KOPT-K1 (cell line): ENCODE results near the gene IFRD1.

Experiments
- H3K27ac ChIP-seq: fragments of 200-600 bp; sonication (generic); 2 replicates; pipeline ENCODE4 v1.5.1; 2016; ENCODE audit warnings: antibody characterized with exemption, mild to moderate bottlenecking, low read depth, low read length; ENCODE audit not compliant: poor library complexity, severe bottlenecking
- H3K36me3 ChIP-seq: fragments of 200-600 bp; sonication (generic); 2 replicates; pipeline ENCODE4 v1.5.1; 2017; ENCODE audit warnings: antibody characterized with exemption, mild to moderate bottlenecking, low read length, moderate library complexity; ENCODE audit not compliant: insufficient read depth
- H3K9me3 ChIP-seq: fragments of 200-600 bp; sonication (generic); 2 replicates; pipeline ENCODE4 v1.5.1; 2017; ENCODE audit warnings: antibody characterized with exemption, low read length, mild to moderate bottlenecking; ENCODE audit not compliant: insufficient read depth, poor library complexity, severe bottlenecking

Gene IFRD1

DNA sequence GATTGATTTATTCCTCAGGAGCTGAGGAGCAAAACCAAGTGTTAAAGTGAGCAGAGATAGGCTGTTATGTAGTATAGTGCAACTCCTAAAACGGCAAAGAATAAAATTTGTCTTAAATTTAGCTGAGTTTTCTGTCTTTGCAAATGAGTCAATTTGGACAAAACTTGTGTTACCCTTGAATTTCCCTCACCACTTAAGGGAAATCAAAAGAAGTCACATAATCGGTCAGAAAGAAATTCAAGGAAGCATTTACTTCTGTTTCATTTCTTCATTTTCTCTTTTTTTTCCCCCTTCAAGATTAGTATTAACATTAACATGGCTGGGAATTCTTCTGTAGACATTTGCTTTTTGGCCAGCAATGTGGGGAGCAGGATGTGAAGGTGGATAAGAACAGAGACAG is 44.4 kb downstream of the IFRD1 start:
- Histone ChIP-seq H3K36me3 (no peaks in the 10 kb centered on the region), H3K27ac (no peak overlapping the region), H3K9me3 (no peaks in the 10 kb centered on the region)

DNA sequence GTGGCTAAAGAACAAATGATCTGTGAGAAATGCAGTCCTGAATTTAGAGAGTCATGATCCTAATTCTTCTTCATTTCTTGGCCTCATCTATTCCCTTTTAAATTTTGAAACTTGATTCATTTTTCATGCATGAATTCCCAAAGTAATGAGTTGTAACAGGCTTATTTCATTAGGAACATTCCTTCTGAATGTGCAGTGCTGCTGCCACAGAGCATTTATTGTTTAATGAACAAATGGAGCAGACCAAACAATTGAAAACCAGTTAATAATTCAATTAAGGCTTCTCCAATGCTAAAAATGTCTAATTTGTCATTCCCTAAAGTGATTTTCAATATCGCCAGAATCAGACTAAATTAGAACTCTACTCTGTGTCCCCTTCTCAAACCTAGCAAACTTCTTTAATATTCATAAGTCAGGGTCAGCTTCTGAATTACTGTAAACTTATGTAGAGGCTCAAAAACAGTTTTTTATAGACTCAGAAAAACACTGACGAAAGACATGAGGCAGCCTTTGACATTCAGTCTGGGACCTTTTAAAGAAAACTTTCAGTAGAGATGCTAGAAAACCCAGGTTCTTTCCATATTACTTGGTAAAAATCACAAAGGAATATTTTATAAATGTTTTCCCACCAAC is 45.0 kb downstream of the IFRD1 start:
- Histone ChIP-seq H3K9me3 (no peaks in the 10 kb centered on the region), H3K27ac (no peak overlapping the region), H3K36me3 (no peaks in the 10 kb centered on the region)

DNA sequence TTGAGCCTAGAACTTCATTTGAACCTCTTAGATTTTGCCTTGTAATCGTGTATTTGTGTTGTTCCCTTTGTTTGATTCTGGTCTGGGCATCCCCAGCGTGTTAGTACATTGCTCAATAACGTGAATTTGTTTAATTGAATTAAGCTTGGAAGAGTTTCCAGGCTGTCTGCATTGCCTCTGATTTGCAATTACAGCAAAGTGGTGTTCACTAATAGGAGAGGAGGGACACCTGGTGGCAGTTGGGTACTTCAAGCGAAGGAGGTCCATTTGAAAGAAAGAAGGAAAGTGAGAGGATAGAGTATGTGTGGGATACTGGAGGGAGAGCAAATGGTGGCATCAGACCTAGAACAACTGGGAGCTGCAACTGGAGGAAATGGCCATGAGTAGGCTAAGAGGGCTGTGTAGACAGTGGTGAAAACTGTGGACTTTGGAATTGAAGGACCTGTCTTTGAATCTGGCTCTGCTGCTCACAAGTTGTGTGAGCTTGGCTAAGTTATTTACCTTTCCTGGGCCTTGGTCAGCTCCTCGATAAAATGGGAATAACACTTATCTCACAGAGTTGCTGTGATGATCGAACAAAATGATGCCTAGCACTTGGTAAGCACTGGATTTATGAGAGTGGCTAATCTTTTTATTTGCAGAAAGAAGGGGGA is 45.7 kb downstream of the IFRD1 start:
- no peak overlapping the region for H3K27ac ChIP-seq
- no peaks in the 10 kb centered on the region for H3K36me3 ChIP-seq
- H3K9me3 ChIP-seq: no peaks in the 10 kb centered on the region

- no peaks in the 10 kb centered on the region for H3K9me3 ChIP-seq
Observed at GRCh38 chr7:112497481-112497880, 47.2 kb downstream of the IFRD1 start.

DNA sequence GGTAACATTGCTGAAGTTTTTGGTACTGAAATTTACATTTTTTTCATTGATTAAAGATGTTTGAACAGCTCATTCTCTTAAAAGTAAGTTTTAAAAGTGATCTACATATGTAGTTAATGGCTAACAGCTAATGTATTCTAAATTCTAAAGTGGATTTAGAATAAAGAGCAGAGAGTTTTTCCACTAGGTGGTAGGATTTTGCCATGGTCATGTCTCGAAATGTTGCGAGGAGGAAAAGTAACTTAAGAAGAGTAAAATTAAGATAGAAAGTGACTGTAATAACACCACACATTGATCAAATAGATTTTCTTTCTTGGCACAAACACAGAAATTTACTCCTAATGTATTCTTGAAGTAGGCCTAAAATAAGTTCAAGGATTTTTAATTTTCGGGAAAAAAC is 50.4 kb downstream of the IFRD1 start:
- no peak overlapping the region for H3K27ac ChIP-seq
- no peaks in the 10 kb centered on the region for H3K9me3 ChIP-seq
- no peaks in the 10 kb centered on the region for H3K36me3 ChIP-seq

More at GRCh38 chr7:112497481-112497880, 47.2 kb downstream of the IFRD1 start:
- Histone ChIP-seq H3K36me3 (no peaks in the 10 kb centered on the region), H3K27ac (no peak overlapping the region)

GRCh38 chr7:112501801-112502503 is 51.7 kb downstream of the IFRD1 start:
- Histone ChIP-seq H3K27ac (no peak overlapping the region), H3K9me3 (no peaks in the 10 kb centered on the region), H3K36me3 (no peaks in the 10 kb centered on the region)

- no peaks in the 10 kb centered on the region for H3K9me3 ChIP-seq
- H3K27ac ChIP-seq: no peak overlapping the region
- H3K36me3 ChIP-seq: no peaks in the 10 kb centered on the region
Observed at GRCh38 chr7:112502700-112503099, 52.4 kb downstream of the IFRD1 start.

GRCh38 chr7:112503361-112503972 is 53.2 kb downstream of the IFRD1 start:
- Histone ChIP-seq H3K36me3 (no peaks in the 10 kb centered on the region), H3K9me3 (no peaks in the 10 kb centered on the region), H3K27ac (no peak overlapping the region)

DNA sequence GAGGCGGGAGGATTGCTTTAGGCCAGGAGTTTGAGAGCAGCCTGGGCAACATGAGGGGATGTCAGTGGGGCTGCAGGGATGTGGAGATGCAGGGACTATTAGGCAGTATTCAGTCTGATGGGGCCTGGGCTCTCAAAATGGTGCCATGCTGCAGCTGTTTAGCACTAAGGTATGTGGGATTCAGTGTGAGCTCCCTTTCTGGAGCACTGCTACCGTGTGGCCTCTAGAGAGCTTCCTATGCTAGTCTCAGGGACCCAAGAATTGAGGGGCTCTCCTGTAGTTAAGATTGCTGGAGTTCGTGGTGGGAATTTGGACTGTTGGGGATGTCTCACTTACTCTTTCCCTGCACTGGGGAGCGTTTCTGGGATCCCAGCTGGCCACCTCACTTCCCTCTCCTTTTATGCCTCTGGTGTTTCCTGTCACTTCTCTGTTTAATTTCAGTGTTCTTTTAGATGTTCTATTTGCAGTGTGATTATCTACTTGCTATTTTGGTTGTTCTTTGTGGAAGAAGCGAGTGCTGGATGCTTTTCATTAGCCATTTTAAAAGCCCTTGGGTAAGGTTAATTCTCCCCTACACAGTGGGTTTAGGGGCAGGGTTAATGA is 53.9 kb downstream of the IFRD1 start:
- Histone ChIP-seq H3K9me3 (no peaks in the 10 kb centered on the region), H3K27ac (no peak overlapping the region), H3K36me3 (no peaks in the 10 kb centered on the region)

- Histone ChIP-seq H3K9me3 (no peaks in the 10 kb centered on the region), H3K27ac (no peak overlapping the region), H3K36me3 (no peaks in the 10 kb centered on the region)
Observed at GRCh38 chr7:112505495-112505894, 55.2 kb downstream of the IFRD1 start.

DNA sequence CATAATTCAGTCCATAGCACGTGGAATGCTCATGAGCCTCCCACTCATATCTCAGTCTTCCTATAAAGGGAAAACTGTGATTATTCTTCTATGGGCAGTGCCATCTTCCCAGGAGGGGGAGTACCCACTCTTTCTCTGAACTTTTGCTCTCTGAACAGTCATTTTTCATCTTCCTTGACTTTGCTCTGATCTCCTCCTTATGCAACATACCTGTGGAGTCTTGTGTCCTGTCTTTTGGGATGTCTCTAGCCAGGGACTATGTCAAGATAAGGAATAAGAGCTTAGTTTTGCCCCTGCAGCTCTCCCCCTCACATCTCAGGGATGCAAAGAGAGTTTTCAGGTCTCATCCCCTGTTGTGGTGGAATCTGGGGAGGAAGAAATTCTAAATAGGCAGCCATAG is 58.1 kb downstream of the IFRD1 start:
- Histone ChIP-seq H3K27ac (no peak overlapping the region), H3K36me3 (no peaks in the 10 kb centered on the region), H3K9me3 (no peaks in the 10 kb centered on the region)

- Histone ChIP-seq H3K36me3 (no peaks in the 10 kb centered on the region), H3K9me3 (no peaks in the 10 kb centered on the region), H3K27ac (no peak overlapping the region)
Observed at GRCh38 chr7:112509402-112509801, 59.1 kb downstream of the IFRD1 start.

- no peak overlapping the region for H3K27ac ChIP-seq
Observed at GRCh38 chr7:112510001-112510742, 59.9 kb downstream of the IFRD1 start.

DNA sequence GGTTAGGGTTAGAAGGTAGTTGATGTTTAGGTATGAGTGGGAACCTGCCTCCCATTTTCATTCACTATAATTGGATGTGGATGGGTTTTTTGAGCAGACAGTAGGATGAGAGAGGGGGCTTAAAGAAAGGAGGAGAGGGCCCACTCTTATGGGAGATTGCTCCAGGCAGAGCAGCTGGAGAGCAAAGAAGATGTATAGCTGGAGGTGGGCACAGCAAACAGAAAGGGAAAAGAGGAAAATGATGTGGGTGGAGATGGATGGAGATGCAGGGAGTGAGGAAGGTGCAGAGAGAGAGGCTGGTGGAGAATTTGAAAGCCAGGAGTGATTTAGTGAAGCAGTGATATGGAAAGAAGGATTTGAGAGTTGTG is 60.5 kb downstream of the IFRD1 start:
- Histone ChIP-seq H3K9me3 (no peaks in the 10 kb centered on the region), H3K27ac (no peak overlapping the region), H3K36me3 (no peaks in the 10 kb centered on the region)

More at GRCh38 chr7:112510001-112510742, 59.9 kb downstream of the IFRD1 start:
- H3K36me3 ChIP-seq: no peaks in the 10 kb centered on the region
- H3K9me3 ChIP-seq: no peaks in the 10 kb centered on the region
